Measurements from ENCODE around the gene LRRTM2.
"Not testable (repeated sequence)": the region's sequence is repeated elsewhere in the genome, so short reads cannot be mapped to it uniquely, and the experiment has no call there.

LRRTM2 gene

DNA sequence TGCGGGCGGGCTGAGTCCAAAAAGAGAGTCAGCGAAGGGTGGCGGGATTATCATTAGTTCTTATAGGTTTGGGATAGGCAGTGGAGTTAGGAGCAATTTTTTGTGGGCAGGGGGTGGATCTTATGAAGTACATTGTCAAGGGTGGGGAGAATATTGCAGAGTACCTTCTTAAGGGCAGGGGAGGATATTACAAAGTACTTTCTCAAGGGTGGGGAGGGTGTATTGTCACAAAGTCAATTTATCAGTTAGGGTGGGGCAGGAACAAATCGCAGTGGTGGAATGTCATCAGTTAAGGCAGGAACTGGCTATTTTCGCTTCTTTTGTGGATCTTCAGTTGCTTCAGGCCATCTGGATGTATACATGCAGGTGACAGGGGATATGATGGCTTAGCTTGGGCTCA is 40.3 kb downstream of the LRRTM2 start:
- not testable (repeated sequence) for DNase-seq

DNA sequence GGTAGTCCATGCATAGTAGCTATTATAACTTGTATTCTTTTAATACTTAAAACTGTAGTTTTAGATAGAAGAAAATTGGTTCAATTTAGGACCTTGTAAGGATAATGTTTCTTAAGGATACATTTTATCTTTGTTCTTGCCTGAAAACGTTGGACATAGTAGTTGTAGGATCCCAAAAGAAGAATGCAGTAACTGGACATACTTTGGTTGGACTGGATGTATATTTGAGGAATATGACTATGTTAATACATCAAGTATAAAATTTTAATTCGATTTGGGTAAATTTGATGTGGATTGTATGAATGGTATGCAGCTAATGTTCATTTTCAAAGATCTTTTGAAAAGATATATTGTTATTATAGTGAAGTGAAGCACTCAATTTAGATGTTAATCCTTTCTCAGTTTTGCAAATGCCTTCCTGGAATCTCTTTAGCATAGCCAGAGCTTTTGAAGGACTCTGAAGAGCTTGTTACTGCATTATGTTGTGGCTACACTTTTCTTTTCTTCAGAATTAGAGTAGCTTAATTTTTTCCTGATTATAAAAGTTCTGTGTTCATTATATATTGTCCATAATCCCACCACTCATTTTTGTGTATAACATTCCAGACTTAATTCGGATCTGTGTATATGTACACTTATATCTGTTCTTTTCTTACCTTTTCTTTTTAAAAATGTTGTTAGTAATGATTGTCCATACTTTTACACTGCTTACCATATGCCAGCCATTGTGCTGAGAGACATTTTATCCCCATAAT is 41.2 kb downstream of the LRRTM2 start:
- DNase-seq, result no peak

DNA sequence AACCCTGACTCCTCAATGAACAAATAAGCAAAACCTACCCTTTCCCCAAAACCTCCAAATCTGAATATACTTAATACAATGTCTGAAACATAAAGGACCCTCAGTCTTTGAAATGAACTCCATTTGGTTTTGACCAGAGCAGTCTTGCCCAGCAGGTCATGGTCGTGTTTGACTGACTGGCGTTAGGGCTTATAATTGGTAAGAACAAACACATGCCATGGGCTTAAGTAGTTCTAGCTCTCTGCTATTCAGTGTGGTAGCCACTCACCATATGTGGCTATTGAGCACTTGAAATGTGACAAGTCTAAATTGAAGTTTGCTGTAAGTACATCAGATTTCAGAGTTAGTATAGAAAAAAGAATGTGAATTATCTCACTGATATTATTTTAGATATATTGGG is 42.1 kb downstream of the LRRTM2 start:
- DNase-seq, result no peak

- DNase-seq, result no peak
These were observed 42.9 kb downstream of the LRRTM2 start for GRCh38 chr5:138832218-138832617.

DNA sequence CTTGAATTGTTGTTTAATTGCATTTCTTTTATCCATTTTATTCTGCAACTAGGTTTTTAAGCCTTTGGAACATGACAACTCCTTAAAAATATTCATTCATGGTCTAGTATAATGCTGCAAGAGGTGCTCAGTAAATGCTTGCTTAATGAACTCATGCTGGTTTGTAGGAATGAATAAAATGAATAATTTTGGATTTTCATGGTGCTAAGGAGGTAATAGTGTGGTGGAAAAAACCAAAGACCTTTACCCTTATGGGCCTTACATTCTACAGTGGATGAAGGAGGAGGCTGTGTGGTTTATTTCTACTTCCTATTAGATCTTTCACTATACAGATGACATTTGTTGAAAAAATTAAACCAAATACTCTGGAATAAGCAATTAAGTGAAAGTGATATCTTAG is 43.4 kb downstream of the LRRTM2 start:
- DNase-seq, result no peak

GRCh38 chr5:138829341-138829740 is 45.8 kb downstream of the LRRTM2 start:
- no peak for DNase-seq

DNA sequence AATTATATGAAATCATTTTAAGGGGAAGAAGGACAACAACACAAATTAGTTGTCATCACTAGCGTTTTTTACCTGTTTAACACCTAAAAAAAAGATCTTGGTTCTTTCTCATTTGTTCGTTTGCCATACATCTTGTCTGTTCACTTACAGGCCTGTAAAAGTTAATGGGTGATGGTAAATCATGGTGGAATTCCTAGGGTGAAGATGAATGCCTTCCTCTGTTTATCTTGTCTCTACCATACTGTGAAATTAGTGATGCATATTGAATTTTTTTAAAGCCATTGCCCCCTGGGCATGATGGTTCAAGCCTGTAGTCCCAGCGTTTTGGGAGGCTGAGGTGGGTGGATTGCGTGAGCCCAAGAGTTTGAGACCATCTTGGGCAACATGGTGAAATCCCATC is 46.6 kb downstream of the LRRTM2 start:
- DNase-seq, result no peak

GRCh38 chr5:138824924-138825863 is 49.9 kb downstream of the LRRTM2 start:
- DNase-seq, result no peak

GRCh38 chr5:138824516-138824915 is 50.6 kb downstream of the LRRTM2 start:
- no peak for DNase-seq

DNA sequence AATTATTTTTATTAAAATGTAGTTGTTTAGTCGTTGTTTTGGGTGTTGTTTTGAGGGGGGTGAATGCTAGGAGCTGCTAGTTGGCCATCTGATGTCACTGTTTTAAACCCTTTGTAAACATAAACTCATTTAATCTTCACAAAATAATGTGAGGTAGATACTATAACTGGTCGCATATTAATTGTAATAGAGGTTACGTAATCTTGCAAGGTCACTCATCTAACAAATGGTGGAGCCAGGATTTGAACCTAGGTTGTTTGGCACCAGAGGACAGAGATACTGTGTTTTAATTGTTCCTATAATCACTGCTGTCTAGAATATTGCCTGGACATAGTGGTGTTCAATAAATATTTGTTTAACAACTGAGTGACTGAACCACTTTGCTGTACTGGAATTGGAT is 54.4 kb downstream of the LRRTM2 start:
- DNase-seq, result no peak

- no peak for DNase-seq
These were observed 56.1 kb downstream of the LRRTM2 start for GRCh38 chr5:138819081-138819480.

Data from activated T-cell treated with anti-CD3 and anti-CD28 coated beads for 4 hours (primary cell).